Measurements from ENCODE around the gene LRRC46.

Gene LRRC46

GRCh38 chr17:47878203-47879027 lies 46.9 kb downstream of the LRRC46 start:
- Histone ChIP-seq H3K9me3 (no peaks in the 10 kb centered on the region), H3K4me1 (no peaks in the 10 kb centered on the region), H3K27me3 (peaks cover 83% of the 10 kb centered on the region), H3K36me3 (no peaks in the 10 kb centered on the region), H3K4me3 (ENCODE audit: low read depth, low read length) (no peak overlapping the region)
- no peak for DNase-seq
- TF ChIP-seq CTCF (IDR thresholded peaks at IDR 0.05; ENCODE audit: low read depth, low read length): no peak

- Histone ChIP-seq H3K36me3 (no peaks in the 10 kb centered on the region), H3K27me3 (peaks cover 82% of the 10 kb centered on the region), H3K4me3 (ENCODE audit: low read depth, low read length) (no peak overlapping the region), H3K9me3 (no peaks in the 10 kb centered on the region), H3K4me1 (no peaks in the 10 kb centered on the region)
- DNase-seq: no peak
- TF ChIP-seq CTCF (IDR thresholded peaks at IDR 0.05; ENCODE audit: low read depth, low read length): no peak
Observed at GRCh38 chr17:47879028-47879585, 47.6 kb downstream of the LRRC46 start.

- no peak for TF ChIP-seq CTCF (IDR thresholded peaks at IDR 0.05; ENCODE audit: low read depth, low read length)
- Histone ChIP-seq H3K4me1 (no peaks in the 10 kb centered on the region), H3K9me3 (no peaks in the 10 kb centered on the region), H3K36me3 (no peaks in the 10 kb centered on the region), H3K4me3 (ENCODE audit: low read depth, low read length) (no peak overlapping the region), H3K27me3 (peaks cover 75% of the 10 kb centered on the region)
- no peak for DNase-seq
Observed at GRCh38 chr17:47879776-47880454, 48.4 kb downstream of the LRRC46 start.

GRCh38 chr17:47882247-47882646 lies 50.8 kb downstream of the LRRC46 start:
- no peak overlapping the region for H3K4me3 ChIP-seq (ENCODE audit: low read depth, low read length)
- no peaks in the 10 kb centered on the region for H3K9me3 ChIP-seq
- H3K36me3 ChIP-seq: no peaks in the 10 kb centered on the region
- peaks cover 62% of the 10 kb centered on the region for H3K27me3 ChIP-seq
- TF ChIP-seq CTCF (IDR thresholded peaks at IDR 0.05; ENCODE audit: low read depth, low read length): no peak
- no peak for DNase-seq
- no peaks in the 10 kb centered on the region for H3K4me1 ChIP-seq

GRCh38 chr17:47882695-47883588 lies 51.5 kb downstream of the LRRC46 start:
- Histone ChIP-seq H3K27me3 (peaks cover 55% of the 10 kb centered on the region), H3K9me3 (no peaks in the 10 kb centered on the region), H3K36me3 (no peaks in the 10 kb centered on the region), H3K4me1 (no peaks in the 10 kb centered on the region), H3K4me3 (ENCODE audit: low read depth, low read length) (no peak overlapping the region)
- no peak for TF ChIP-seq CTCF (IDR thresholded peaks at IDR 0.05; ENCODE audit: low read depth, low read length)
- no peak for DNase-seq
